LoVo (cell line): ENCODE data around the gene ZNF444.

Source experiments
- DNase-seq: peaks from one replicate; pipeline ENCODE4 v3.0.0-alpha.2; 2016; ENCODE audit warnings: low spot score

ZNF444 gene

DNA sequence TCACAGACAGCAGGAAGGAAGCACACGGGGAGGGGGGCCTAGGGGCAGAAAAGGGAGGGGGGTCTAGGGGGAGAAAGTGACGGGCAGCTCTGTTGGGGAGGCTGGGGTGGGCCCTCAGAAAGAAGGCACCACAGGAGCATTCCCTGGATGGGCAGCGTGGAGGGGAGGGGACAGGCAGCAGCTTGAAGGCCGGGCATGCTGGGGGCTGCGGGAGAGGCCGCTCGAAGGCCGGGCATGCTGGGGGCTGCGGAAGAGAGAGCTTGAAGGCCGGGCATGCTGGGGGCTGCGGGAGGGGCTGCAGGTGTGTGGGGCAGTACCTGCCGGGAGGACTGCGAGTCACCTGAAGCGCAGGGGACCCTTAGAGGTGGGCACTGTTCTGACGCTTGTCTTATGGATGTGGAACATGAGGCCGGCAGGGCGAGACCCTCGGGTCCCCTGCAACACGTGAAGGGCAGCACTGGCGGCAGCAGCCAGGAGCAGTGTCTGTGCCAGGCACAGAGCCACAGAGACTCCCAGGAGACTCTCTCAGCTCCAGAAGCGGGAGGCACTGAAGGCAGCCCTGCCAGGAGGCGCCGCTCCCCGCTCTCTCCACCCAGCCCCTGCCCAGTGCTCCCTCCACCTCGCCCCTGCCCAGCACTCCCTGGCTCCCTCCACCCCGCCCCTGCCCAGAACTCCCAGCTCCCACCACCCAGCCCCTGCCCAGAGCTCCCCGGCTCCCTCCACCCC is 33.3 kb upstream of the ZNF444 start:
- no peak for DNase-seq

DNA sequence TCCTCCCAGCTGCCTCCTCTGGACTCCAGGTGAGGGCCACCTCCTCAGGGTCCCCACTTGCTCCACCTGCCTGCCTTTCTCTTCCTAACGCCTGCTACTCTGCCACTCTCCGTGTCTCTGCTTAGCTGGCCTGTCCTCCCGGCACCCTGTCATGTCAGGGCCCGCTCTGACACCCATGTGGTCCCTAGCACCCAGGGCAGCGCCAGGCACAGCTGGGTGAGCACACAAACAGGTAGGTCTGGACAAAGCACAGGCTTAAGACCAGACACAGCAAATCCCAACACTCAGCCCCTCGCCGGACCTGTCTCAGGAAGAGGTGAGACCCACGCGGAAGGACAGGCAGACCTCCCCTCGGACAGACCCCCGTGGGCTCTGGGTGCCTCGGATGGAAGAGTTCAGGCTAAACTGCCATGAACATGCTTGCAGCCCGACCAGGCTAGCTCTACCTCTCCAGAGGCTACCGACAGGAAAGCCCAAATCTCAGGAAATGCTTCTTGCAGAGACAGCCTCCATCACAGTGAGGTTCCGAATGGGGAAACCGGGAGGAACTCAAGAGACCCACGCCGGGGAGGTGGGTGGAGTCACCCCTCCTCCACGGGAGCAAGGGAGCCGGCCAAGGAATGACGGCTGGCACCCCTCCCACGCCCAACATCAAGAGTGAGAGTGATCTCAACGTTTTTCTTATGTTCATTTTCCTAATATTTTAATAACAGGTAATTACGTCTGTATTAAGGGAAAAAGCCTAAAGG is 32.5 kb upstream of the ZNF444 start:
- DNase-seq: no peak

DNA sequence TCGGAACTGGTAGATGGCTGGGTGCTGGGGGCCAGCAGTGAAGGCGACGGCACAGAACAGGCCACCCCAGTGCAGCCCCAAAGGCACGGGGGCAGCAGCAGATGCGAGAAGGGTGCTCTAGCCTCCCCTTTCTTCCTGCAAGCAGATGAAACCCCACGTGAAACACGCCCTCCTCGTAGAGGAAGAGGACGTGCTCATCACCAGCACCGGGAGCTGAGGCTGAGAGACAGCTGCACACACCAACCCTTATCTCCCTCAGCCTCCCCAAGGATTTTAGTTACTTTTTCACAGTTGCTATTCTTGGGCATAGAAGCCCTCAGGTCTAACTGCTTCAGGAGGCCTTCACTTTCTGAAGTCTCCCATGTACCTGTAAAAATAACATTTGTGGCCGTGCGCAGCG is 31.9 kb upstream of the ZNF444 start:
- DNase-seq: no peak

DNA sequence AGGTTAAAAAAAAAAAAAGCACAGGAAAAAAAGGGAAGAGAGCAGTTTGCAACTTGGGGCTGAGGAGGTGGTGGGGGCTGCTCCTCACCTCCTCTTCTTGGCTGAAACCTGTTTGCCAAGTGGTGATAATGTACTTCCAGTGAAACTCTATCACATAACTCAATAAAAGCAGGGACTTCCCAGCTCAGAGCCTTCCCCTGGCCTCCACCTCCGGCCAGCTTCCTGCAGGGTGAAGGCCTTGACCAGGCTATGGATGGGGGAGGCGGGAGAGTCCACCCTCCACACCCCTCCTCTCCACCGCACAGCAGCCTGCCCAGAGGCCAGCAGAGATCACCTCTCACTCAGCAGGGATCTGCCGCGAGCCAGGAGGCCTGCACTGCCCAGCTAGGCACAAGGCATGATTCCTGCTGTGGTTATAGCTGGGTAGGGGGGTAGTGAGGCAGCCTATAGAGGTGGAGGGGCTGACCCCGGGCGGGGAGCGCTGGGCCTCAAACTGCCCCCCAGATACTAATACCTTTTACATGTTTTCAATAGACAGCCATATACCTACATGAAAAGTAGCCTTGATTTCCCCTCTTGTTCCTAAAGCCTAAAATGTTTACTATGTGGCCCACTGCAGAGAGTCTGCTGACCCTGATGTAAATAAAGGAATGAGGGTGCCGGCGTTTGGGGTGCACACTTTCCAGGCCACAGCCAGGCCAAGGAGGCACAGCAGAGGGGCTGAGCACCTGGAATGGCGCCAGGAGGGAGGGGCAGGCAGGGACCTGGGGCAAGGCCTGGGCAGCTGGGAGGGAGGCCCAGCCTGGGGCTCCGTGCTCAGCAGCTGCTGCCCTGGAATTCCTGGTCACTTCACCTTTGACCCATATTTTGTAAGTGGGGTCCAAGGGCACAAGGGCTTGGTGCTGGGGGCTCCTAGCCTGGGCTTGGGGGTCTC is 30.3 kb upstream of the ZNF444 start:
- no peak for DNase-seq

DNA sequence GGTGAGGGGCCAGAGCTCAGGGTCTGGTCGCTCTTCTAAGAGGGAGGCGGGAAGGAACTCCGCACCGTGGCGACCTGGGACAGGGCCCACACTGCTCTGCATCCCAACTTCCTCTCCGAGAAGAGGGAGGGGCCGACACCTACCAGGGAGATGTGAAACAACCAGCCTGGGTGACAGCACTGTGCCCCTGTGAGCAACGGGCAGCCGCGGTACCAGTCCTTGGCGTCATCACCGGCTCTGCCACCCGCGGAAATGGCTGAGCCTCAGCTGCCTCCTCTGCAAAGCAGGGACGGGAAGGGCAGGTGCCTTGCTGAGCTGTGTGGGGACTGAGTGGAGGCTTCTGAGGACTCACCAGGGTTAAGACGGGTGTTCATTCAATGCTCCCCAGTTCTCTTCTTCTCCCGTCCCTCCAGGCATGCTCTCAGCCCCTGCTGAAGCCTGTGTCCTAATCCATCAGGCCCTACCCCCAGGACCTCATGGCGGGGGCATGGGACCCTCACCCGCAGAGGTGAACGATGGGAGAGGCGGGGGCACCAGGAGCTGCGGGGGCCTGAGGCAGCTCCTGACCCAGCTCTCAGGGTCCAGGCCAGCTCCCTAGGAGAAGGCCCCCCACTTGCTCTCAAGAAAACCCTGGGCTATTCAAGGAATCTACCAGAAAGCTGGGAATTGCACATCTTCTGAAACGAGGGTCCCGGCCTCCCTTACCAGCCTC is 29.3 kb upstream of the ZNF444 start:
- DNase-seq: no peak

DNA sequence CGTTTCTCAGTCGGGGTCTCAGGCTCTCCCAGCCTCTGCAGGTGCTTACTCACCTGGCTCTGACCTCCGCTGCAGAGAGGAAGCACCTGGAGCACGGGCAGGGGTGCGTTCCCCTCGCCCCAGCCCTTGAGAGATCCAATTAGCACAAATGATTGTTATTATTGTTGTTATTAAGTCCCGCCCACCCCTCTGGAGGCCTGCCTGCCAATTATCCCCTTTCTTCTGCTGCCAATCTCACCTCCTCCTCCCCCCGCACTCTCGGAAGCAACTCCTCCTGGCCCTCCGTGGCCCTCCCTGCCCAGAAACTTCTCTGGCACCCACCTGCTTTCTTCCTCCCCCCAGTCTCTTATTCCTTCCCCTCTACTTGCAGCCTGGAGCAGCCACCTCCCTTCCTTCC is 28.8 kb upstream of the ZNF444 start:
- DNase-seq: no peak

DNA sequence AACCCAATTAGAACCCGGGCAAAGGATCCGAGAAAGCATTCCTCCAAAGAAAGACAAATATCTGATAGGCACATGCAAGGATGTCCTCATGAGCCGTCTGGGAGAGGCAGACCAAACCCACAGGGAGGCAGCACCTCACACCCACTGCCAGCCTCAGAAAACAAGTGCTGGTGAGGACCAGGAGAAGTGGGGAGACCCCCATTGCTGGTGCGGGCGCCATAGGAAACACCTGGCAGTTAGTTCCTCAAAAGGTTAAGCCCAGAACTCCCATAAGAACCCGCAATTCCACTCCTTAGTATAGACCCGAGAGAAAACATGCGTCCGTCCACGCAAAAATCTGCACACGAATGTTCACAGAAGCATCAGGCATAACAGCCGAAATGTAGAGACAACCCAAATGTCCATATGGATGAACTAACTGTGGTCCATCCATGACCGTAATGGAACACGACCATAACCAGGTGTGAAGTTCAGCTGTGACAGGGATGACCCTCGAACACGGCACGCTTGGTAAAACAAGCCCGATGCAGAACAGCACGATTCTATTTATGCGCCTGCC is 27.9 kb upstream of the ZNF444 start:
- no peak for DNase-seq

DNA sequence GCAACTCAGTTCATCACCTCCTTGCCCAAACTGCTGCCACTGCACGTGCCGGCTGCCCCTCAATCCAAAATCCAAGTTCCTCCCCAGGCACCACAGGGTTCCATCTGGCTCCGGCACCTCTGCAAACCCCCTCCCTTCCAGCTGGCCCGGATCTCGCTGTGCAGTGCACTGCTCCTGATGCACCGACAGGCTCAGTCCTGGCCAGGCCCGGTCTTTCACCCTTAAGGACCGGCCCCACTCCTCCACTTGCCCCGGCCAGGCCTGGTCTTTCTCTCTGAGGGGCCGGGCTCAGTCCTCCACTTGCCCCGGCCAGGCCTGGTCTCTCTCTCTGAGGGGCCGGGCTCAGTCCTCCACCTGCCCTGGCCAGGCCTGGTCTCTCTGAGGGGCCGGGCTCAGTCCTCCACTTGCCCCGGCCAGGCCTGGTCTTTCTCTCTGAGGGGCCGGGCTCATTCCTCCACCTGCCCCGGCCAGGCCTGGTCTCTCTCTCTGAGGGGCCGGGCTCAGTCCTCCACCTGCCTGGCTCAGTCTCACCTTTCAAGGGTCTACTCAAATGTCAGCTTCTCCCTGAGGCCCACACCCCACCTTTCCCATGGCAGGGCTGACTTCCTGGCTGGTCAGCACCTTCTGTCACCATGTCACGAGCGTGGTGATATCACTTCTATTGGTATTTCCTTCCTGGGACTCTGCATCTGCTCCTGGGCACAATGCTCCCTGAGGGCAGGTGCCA is 26.9 kb upstream of the ZNF444 start:
- no peak for DNase-seq

DNA sequence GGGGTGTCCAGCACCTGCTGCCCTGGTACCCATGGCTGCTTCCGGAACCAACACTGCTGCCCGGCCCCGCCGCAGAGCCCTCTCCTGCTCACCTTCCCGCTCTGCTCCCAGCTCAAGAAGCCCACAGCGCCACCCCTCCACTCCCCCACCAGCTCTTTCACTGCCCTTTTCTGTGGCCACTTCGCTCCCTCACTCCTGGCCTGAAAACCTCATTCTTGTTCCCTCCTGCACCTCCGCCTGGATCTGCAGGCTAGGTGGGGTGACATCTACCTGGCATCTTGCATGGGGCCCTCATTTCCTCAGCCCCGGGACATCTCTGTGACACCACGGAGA is 26.3 kb upstream of the ZNF444 start:
- DNase-seq: no peak

DNA sequence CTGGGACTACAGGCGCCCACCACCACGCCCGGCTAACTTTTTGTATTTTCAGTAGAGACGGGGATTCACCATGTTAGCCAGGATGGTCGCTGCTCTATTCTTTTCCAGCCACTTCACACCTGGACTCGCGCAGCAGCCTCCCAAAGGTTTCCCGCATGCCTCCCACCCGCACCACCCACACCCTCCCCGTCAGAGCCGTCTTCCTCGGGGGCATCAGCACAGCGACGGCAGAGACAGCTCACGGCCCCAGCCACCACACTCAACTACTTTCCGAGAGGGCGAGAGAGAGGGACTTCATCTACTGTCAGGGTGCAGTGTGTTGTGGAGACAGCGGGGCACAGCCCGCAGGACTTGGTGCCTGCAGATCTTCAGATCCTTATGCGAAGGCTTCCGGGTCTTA is 25.6 kb upstream of the ZNF444 start:
- DNase-seq: no peak

DNA sequence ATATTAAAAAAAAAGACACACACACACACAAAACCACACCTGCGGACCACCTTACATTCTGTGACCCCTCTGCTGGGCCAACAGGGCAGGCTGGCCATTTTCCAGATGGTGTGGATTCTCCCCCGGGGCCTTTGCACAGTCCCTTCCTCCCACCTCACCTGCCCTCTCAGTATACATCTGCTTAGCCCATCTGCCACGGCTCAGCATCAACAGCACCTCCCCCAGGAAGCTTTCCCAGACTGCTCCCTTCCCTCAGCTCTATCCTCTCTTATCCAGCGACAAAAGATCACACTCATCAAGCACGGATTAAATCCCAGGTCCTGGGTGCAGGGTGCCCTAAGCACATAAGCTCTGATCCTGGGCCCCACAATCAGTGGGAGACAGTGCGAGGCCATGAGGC is 24.5 kb upstream of the ZNF444 start:
- DNase-seq: no peak

DNA sequence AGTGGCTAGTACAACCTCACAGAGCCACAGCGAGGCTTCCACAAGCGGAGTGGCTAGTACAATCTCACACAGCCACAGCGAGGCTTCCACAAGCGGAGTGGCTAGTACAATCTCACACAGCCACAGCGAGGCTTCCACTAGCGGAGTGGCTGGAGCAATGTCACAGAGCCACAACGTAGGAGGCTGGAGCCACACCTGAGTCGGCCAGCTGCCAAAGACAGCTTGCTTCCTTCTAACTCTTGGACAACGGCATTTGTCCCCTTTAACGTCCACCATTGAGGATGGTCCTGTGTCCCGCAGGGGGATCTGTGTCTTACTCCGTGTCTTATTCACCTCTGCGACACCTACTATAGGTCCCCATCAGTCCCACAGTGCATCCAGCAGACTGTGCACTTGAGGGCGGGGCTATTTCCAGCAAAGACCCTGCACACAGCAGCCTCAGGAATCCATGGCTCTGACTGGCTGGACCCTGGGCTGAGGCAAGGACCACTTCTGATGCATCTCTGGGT is 23.7 kb upstream of the ZNF444 start:
- no peak for DNase-seq

DNA sequence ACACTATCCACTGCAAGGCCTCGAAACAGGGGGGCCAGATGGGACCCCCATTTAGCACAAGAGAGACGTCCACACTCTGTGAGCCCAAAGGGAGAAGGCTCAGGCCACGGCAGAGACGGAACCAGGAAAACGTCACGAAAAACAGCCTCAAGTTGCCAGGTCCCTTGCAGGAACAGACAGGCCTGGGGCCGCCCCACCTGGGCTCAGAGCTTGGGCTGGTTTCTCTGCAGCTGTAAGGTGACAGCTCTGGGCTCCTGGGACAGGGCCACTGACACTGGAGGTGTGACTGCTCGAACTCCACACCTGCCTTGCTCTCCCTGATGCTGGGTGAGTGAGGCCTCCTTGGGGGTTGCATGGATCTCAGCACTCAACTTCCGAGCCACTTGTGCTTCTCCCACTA is 23.2 kb upstream of the ZNF444 start:
- DNase-seq: no peak

DNA sequence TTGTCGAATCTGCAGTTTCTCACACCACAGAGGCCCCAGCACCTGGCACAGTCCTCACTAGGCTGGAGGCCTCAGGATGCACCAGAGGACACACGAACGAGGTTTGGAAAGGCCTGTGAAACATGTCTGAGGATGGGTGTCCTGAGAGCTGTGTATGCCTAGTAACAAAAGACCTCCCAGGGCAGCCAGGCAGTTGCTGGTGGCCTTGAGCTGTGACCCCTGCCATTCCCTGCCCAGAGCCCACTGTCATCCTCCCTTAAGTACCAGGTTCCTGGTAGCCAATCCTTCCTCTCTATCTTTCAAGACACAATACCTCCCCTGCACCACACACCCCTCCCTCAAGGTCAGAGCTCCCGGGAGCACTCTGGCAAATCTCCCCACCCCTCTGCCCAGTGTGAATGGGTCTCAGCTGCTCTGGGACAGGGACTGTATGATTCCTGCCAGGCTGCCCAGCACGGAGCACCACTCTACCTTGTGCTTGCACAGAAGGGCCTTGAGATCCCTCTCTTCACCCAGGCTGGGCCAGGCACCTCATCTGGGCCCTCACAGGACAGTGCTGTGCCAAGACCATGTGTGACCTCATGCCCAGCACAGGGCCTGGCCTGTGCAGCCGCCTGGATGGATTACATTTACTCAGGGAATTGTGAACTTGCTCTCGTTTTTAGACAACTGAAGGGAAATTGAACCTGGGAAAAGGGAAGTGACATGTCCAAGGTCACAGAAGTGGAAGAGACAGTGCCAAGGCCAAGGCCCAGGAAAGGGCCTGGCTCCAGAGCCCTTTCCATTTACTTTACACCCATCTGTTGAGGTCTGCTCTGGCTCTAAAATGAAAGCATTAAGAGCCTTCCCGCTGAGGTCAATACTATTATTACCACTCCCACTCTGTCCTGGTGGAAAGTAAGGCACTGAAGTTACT is 22.2 kb upstream of the ZNF444 start:
- no peak for DNase-seq

DNA sequence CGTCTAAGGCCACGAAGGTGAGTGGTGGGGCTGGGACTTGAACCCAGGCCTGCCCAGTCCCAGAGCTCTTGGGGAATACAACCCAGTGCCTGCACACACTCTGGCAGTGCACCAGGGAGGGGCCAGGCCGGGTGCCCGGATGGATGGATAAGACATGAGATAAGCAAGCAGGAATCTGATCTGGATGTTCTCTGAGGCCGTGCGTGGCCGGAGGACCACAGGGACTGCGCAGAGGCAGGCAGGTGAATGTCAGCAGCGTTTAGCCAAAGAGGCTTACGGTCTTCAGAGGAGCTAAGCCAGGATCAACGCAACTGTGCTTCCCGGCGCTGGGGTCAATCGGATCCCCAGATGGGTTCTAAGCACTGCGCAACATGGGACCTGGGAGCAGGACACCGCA is 21.5 kb upstream of the ZNF444 start:
- DNase-seq: no peak

DNA sequence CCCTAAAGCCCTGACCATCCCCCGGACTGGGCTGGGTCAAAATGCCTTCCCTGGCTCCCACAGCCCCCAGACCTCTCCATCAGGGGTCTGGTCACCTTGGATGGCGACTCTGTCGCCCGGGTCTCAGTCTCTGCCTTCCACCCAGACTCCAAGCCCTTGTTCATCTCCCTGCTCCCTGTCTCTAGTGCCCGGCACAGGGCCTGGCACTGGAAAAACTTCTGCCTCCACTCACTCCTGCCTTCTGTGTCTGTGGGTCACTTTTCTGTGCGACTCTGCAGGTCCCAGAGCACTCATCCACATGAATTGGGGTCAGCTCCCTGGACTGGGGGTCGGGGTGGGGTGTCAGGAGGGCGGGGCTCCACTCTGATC is 21.1 kb upstream of the ZNF444 start:
- DNase-seq: no peak

DNA sequence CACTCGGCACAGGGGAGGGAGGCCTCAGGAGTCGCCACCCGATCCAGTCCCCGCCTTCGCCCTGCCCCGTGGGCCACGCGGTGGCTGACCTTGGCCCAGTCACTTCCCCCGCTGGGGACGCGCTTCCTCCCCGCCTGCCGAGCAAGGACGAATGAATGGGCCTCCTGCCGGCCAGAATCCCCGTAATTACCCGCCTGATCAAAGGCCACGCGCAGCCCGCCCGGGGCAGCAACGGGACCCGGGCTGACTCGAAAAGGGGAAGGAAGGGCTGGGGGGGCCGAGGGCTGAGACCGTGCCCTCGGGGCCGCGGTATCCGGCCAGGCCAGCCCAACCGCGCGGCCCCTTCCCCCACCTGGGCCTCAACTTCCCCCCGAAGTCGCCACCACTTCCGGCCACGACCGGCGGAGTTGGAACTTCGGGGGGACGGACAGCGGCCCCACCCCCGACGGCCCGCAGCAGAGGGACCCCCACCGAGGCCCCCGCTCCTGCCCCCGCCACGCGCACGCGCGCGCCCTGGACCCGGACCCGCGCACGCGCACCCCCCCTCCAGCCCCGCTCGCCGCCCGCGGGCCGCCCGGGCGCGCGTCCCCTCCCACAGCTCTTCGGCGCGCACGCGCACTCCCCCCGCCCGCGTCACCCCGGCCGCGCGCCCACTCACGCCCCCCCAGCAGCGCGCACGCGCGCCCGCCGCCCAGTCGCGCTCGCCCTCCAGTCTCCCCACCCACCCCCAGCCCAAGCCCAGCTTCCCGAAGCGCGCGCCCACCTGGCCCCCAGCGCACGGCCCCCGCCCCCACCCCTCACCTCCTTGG is 20.5 kb upstream of the ZNF444 start:
- peak; percentile 73 for DNase-seq

DNA sequence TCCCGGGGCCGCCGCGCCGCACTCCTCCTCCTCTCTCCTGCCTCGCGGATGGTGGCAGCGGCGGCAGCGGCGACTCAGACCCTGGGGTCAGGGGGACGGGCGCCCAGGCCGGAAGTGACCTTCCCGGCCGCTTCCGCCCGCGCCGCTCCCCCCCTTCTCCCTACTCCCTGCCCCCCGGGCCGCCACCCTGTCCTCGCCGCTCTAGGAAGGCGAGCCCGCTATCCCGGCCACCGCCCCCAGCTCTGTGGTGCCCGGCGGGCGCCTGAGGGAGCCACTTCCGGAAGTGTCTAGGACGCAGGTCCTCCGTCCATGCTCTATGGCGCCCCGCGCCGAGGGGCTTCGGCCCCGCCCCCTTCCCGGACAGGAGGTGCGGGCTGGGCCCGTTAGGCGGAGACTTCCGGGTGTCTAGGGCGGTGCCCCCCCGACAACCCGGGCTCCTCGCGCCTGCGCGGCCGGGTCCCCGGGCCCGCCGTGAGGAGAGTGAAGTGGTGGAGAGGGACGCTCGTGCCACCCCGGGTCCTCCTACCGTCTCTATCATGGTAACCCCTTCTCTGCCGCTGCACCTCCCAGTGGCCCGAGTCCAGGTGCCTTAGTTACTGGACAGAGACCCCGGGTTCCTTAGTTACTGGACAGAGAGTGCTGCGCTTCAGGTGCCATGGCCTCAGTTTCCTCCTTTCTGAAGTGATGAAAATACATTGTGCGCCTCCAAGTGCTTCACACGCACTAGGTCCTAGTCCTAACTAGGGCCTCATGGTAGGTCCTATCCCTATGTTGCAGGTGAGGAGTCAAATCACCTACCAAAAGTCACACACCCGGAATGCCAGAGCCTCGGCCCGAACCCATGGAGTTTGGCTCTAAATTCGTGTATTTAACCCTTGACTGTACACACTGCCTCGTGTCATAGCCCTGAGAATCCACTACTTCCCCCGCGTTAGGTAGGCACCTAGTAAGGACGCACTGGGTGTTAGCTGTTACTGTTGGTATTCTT is 19.6 kb upstream of the ZNF444 start, which contains the start of gene ZNF787:
ZNF787 (minus strand) TSS at position 116 of the 988 bp plus-strand sequence. CDS start 18,078 bp downstream, outside the sequence.
- DNase-seq: peak; percentile 93
